Spleen (tissue), 7 donors: ENCODE results near the gene EVL.

Source experiments
- CTCF ChIP-seq, 11 experiments: fragments of 200-600 bp in 7 of 11; fragments of 450-650 bp in 4 of 11; sonication (generic) in 4 of 11; IDR thresholded peaks in 8 of 11; conservative IDR thresholded peaks in 3 of 11; 1 replicate in 7 of 11; 2 replicates in 4 of 11; pipeline versions ENCODE4 v1.4.0 to v1.8.0; 2016 to 2021; ENCODE audit warnings: antibody characterized with exemption in 11 of 11, inconsistent platforms in 4 of 11, mild to moderate bottlenecking in 1 of 11
- POLR2A ChIP-seq, 3 donors: fragments of 450-650 bp; IDR thresholded peaks; one replicate each; pipeline ENCODE4 v1.5.1; 2017; ENCODE audit warnings: antibody characterized with exemption in 3 of 3, mild to moderate bottlenecking in 1 of 3
- POLR2AphosphoS5 ChIP-seq, 3 donors: sonication (generic); formaldehyde crosslinking; IDR thresholded peaks; one replicate each; pipeline ENCODE4 v1.5.1; 2017; ENCODE audit warnings: antibody characterized with exemption in 3 of 3
- donor health status: DM: no; HTN: no; CAD: no; lungs with moderate emphysema.
- donor health status: DM: no; HTN: no; CAD: no.
- donor health status: DM: no; HTN: no; CAD: no.

GRCh38 chr14:100132903-100133510, 67.8 kb downstream of the EVL start:
- TF ChIP-seq CTCF (IDR thresholded peaks at IDR 0.05 in 8 of 11, conservative IDR thresholded peaks at IDR 0.05 in 3 of 11) (no peak), POLR2A (IDR thresholded peaks at IDR 0.05) (no peak), POLR2AphosphoS5 (IDR thresholded peaks at IDR 0.05) (peak in 1 of 3 donors; percentile 32)
